Epithelial cell of esophagus (primary cell): Measurements from ENCODE around the gene ADORA2A.

ENCODE experiments used
- DNase-seq: peaks from one replicate; pipeline ENCODE4 v3.0.0; 2010; ENCODE audit warnings: low read depth
- H3K4me3 ChIP-seq: 2 replicates; pipeline ENCODE4 v1.5.1; 2011; ENCODE audit warnings: mild to moderate bottlenecking, low read length, control low read depth
- TF ChIP-seq, protein P1 (sequence below): IDR thresholded peaks from 2 replicates; pipeline ENCODE4 v1.5.1; 2011; ENCODE audit warnings: low read depth, mild to moderate bottlenecking, low read length, control low read depth, inconsistent platforms; ENCODE audit not compliant: insufficient read depth; ENCODE audit errors: missing control alignments

ADORA2A gene

DNA sequence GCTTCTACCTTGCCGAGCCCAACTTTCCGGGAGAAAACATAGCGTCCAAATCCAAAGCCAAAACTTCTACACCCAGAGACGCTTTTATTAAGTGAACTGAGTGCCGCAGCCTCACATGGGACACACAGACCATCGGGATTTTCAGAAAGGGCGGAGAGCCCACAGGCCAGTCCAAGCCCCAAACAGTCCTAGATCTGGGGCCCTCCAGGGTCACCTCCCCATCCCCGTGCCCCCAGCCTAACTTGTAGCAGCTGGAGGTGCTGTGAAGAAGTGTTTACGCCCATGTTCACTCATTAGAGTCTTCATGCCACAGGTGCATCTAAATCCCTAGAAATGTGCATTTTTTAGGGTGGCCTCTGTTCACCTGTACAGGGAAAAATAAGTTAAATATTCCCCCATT lies 14.1 kb upstream of the ADORA2A start:
- TF ChIP-seq, protein P1, sequence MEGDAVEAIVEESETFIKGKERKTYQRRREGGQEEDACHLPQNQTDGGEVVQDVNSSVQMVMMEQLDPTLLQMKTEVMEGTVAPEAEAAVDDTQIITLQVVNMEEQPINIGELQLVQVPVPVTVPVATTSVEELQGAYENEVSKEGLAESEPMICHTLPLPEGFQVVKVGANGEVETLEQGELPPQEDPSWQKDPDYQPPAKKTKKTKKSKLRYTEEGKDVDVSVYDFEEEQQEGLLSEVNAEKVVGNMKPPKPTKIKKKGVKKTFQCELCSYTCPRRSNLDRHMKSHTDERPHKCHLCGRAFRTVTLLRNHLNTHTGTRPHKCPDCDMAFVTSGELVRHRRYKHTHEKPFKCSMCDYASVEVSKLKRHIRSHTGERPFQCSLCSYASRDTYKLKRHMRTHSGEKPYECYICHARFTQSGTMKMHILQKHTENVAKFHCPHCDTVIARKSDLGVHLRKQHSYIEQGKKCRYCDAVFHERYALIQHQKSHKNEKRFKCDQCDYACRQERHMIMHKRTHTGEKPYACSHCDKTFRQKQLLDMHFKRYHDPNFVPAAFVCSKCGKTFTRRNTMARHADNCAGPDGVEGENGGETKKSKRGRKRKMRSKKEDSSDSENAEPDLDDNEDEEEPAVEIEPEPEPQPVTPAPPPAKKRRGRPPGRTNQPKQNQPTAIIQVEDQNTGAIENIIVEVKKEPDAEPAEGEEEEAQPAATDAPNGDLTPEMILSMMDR: no peak
- H3K4me3 ChIP-seq: no peak overlapping the region
- DNase-seq: no peak

DNA sequence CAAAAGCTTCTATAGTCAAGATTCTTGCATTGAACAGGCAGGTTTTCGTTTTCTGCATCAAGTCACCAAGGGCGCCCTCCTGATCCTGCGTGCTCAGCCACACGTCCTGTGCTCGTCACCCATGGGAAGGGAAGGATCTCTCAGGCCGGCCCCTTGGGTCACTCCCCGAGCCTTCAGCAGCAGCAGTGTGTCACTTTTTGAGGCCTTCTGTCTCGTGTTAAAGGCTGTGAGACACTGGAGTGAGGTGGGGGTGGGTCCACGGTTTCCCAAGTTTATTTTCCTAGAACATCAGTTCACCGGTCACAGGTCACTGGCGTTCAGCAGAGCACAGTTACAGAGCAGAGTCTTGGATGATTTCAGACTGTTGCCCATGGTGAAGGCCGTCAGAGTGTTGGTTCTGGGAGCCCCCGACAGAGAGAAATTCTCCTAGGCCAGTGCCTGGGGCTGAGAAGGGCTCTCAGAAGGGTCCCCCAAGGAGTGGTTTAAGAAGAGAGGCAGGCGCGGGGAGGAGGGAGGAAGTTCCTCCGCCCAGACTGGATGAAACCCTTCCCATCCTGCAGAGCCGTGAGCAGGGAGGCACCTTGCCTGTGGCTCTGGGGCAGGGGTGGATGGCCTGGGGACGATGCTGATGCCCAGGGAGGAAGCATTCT lies 13.5 kb upstream of the ADORA2A start:
- no peak for DNase-seq
- TF ChIP-seq, protein P1: no peak

DNA sequence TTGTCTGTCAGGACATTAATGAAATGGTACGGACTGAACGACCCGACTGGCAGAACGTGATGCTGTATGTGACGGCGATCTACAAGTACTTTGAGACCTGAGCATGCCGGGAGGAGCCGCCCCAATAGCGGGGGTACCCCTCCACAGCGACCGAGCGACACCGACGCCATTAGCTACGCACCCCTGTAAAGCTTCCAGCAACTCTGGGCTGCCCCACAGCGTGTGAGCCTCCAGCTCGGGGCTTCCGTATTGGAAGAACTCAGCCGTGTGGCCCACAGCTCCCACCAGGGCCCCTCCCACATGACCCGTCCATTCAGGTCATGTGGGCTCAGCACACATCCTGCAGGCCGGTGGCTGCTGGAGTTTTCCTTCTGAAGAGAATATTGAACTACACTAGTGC lies 12.9 kb upstream of the ADORA2A start:
- DNase-seq: no peak
- H3K4me3 ChIP-seq: no peak overlapping the region
- TF ChIP-seq, protein P1: no peak

More for the DNA sequence above, 13.5 kb upstream of the ADORA2A start:
- no peak overlapping the region for H3K4me3 ChIP-seq

DNA sequence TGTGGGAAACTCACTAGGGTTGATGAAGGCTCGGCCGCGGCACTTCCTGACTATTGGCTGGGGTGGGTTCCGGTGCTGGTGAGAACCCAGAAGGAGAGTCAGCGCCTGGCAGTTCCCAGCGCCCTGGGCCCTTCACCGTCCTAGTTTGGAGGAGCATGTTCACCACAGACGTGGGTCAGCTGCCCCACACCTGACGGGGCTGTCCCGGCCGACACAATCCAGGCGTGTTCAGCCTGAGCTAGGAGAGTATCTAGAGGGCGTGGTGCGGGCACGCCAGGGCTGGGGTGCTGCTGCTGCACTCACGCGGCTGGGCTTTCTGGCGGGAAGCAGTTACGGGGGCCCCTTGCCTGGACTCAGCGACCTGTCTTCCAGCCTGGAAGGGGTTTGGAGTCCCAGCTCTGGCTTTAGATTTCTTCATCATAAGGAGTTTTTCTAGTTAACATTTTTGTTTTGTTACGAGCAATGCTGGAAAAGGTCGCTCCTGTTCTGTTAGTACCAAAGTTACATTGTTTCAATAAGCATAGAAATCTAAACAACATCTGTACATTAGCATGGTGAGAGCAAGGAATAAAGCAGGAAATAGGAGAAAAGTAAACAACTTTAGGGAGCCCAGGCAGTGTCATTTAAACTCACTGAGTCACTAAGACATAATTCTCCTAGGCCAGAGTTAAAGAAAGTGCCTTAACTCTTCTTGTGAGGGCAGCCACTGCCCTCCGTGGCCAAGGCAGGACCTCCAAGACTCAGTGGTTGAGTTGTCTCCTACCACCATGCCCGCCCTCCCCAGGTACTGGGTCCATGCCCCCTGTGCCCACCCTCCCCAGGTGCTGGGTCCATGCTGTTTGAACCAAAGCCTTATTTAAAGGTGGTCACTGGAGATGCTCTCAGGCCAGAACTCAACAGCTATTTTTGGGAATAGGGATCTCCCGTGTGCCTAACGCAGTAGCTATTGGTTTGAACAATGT lies 12.1 kb upstream of the ADORA2A start:
- DNase-seq: no peak
- TF ChIP-seq, protein P1: no peak

DNA sequence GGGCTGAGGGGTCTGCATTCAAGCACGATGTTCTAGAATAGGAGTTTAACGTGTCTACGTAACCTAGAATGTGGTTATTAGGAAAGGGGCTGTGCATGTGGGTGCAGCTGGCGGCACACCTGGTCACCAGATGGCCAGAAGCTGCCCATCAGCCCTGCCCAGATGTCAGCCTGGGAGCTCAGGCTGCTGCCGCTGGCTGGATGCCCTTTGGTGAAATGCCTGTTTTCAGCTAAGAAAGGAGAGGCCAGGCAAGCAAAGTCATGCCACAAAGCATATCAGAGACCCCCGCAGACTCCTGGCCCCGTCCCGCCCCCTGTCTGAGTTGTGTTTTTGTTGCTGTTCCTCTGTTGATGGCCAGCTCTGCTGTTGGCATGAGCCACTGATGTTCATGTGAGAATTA lies 11.3 kb upstream of the ADORA2A start:
- TF ChIP-seq, protein P1: no peak
- DNase-seq: no peak
- H3K4me3 ChIP-seq: no peak overlapping the region

More for the DNA sequence above, 12.1 kb upstream of the ADORA2A start:
- H3K4me3 ChIP-seq: no peak overlapping the region

DNA sequence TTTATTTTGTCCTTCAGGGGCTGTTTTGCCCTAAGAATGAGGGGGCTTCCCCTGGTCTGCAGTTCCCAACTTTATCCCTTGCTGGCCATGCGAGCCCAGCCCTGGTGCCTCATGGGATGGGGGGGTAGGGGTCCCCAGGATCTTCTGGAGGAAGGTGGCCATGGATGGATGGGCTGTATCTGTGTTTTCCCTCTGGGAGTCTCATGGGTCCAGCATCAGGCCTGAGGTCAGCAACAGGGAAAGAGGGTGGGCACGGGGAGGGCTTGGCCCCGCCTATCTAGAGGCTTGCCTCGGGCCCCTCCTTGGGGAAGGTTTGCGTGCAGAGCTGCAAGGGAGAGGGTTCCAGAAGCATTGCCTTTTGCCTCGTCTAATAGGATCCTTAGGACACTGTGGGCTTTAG lies 10.8 kb upstream of the ADORA2A start:
- H3K4me3 ChIP-seq: no peak overlapping the region
- DNase-seq: no peak
- TF ChIP-seq, protein P1: no peak

DNA sequence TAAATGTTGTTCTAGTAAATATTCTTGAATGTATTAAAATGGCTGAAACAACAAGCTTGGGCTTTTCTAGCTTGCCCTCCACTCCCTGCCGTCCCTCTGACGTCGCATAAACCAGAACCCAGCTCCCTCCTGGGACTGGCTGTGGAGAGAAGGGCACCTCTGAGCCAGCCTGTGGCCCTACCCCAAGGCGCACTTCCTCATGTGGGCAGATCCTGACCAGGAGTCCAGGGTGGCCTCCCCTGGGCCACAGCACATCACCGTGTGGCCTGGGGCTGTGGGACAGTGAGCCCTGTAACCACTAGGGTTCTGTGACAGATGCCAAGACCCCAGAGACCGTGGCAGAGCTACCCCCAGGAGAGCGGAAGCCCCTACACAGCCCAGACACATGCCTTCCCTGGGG lies 10.2 kb upstream of the ADORA2A start:
- TF ChIP-seq, protein P1: no peak
- DNase-seq: no peak
- H3K4me3 ChIP-seq: no peak overlapping the region
